GM13976 (cell line): ENCODE measurements around the gene SOWAHC.

Experiments used
- DNase-seq: peaks from one replicate; pipeline ENCODE4 v3.0.0; 2012; ENCODE audit warnings: low spot score
- CTCF ChIP-seq: IDR thresholded peaks from 2 replicates; pipeline ENCODE4 v1.5.1; 2012; ENCODE audit warnings: borderline replicate concordance, mild to moderate bottlenecking; ENCODE audit not compliant: insufficient read depth; ENCODE audit errors: extremely low read depth, missing control alignments, control extremely low read depth
- in situ Hi-C: fragments of 300-500 bp; cut with MboI; formaldehyde crosslinking; loops from one replicate; pipeline ENCODE4 v1.12.0; 2022; ENCODE audit warnings: low sequenced_read_pairs, mixed read lengths, inconsistent platforms; ENCODE audit not compliant: unreplicated experiment

The SOWAHC gene

GRCh38 chr2:109604597-109604996 lies 9.6 kb upstream of the SOWAHC start:
- no peak for TF ChIP-seq CTCF
- no peak for DNase-seq
- in situ Hi-C loops, result no loop called here

GRCh38 chr2:109607766-109608165 lies 6.4 kb upstream of the SOWAHC start:
- in situ Hi-C loops, result no loop called here
- no peak for TF ChIP-seq CTCF
- DNase-seq, result no peak

GRCh38 chr2:109609352-109610024 lies 4.7 kb upstream of the SOWAHC start:
- in situ Hi-C loops, result no loop called here
- TF ChIP-seq CTCF, result no peak
- DNase-seq, result no peak

- DNase-seq, result no peak
- TF ChIP-seq CTCF, result no peak
- in situ Hi-C loops, result no loop called here
These were observed 2.6 kb upstream of the SOWAHC start for GRCh38 chr2:109611467-109612095.

GRCh38 chr2:109613081-109613921 lies 863 bp upstream of the SOWAHC start:
- DNase-seq, result no peak
- no peak for TF ChIP-seq CTCF
- in situ Hi-C loops, result no loop called here

- no peak for DNase-seq
- TF ChIP-seq CTCF, result no peak
- in situ Hi-C loops, result no loop called here
These were observed 812 bp downstream of the SOWAHC start for GRCh38 chr2:109614715-109615636.
